Mucosa of rectum (tissue), 2 donors: ENCODE measurements around the gene TSTD1.
"Not testable (repeated sequence)": the region's sequence is repeated elsewhere in the genome, so short reads cannot be mapped to it uniquely, and the experiment has no call there.

Experiments
- H3K27ac ChIP-seq, 2 donors: one replicate each; pipeline ENCODE4 v1.7.0; 2013; ENCODE audit warnings: inconsistent platforms in 2 of 2, low read depth in 2 of 2, low read length in 2 of 2
- H3K27me3 ChIP-seq, 2 donors: one replicate each; pipeline ENCODE4 v1.7.0; 2013; ENCODE audit warnings: low read length in 2 of 2; ENCODE audit not compliant: control insufficient read depth in 2 of 2, insufficient read depth in 2 of 2
- H3K36me3 ChIP-seq, 2 donors: one replicate each; pipeline ENCODE4 v1.7.0; 2013; ENCODE audit warnings: low read length in 2 of 2; ENCODE audit not compliant: control insufficient read depth in 2 of 2, insufficient read depth in 2 of 2
- H3K4me1 ChIP-seq, 2 donors: one replicate each; pipeline ENCODE4 v1.7.0; 2013; ENCODE audit warnings: low read length in 2 of 2, mild to moderate bottlenecking in 1 of 2; ENCODE audit not compliant: control insufficient read depth in 2 of 2, insufficient read depth in 2 of 2
- H3K4me3 ChIP-seq, 2 donors: one replicate each; pipeline ENCODE4 v1.7.0; 2013; ENCODE audit warnings: low read length in 2 of 2
- H3K9ac ChIP-seq, 2 donors: one replicate each; pipeline ENCODE4 v1.7.0; 2013; ENCODE audit warnings: low read length in 2 of 2, low read depth in 1 of 2, mild to moderate bottlenecking in 1 of 2
- H3K9me3 ChIP-seq, 2 donors: one replicate each; pipeline ENCODE4 v1.7.0; 2013; ENCODE audit warnings: low read length in 2 of 2; ENCODE audit not compliant: control insufficient read depth in 2 of 2
- donor health status: healthy.
- donor health status: Normal muscosa, but diverticular disease.

The TSTD1 gene

GRCh38 chr1:161039154-161039545, 386 bp upstream of the TSTD1 start:
- Histone ChIP-seq H3K9ac (peak overlapping the region in 1 of 2 donors; percentile 21), H3K27ac (peak overlapping the region; percentile 94 to 95)

DNA sequence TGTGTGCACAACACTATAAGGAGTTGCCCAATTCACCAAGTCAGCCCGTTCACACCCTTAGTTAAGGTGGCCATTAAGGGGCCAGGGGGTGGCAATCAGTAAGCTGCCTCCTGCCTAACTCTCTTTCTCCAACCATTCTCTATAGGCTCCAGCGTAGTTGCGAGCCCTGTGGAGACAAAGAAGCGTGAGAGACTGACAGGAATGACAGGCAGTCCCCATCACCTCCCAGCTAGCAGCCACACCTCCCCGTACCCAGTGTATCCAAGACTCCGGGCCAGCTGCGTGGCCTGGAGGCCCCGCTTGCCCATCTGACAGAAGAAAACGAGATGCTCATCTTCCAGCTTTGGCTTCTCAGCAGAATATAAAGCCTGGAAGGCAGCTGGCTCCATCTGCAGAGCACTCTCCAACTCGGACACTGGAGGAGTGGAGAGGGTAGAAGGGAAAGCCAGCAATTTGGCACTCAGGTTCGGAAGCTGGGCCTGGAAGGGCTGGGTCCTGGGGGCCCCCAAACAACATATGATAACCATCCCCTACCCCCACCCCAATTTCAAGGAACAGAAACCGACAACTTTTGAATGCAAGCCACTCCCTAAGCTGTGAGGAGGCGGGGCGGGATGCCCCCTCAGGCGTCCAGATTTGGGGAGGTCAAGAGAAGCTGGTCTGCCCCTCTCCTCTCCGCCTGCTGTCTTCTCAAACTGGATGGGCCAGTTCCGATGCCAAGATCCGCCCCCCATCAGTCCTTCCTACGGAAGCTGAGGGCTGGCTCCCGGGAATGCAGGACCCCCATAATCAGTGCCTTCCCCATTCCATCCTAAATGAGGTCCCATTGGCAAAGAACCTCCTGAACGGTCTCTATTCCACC, 872 bp downstream of the TSTD1 start:
- Histone ChIP-seq H3K36me3 (peaks cover 33 to 35% of the 10 kb centered on the region in 2 donors), H3K4me1 (peaks cover 22 to 23% of the 10 kb centered on the region in 2 donors), H3K9ac (peak overlapping the region; percentile 72 to 96), H3K27me3 (no peaks in the 10 kb centered on the region), H3K27ac (peak overlapping the region; percentile 94 to 95), H3K4me3 (peak overlapping the region; percentile 82 to 93), H3K9me3 (no peaks in the 10 kb centered on the region)

More at GRCh38 chr1:161039154-161039545, 386 bp upstream of the TSTD1 start:
- Histone ChIP-seq H3K27me3 (no peaks in the 10 kb centered on the region), H3K9me3 (no peaks in the 10 kb centered on the region), H3K36me3 (peaks cover 36 to 40% of the 10 kb centered on the region in 2 donors), H3K4me3 (peak overlapping the region; percentile 82 to 93), H3K4me1 (peaks cover 23 to 26% of the 10 kb centered on the region in 2 donors)

DNA sequence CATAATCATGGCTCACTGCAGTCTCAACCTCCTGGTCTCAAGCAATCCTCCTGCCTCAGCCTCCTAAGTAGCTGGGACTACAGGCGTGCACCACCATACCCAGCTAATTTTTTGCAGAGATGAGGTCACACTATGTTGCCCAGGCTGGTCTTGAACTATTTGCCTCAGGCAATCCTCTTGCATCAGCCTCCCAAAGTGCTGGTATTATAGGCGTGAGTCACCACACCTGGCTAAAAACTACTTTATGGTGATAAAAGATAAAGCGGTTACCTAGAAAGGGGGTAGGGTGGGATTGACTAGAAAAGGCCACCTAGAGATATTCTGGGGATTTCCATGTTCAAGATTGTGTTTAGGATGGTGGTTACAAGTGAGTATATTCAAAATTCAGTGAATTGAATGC, 5.0 kb downstream of the TSTD1 start:
- Histone ChIP-seq H3K4me1 (peaks cover 11 to 13% of the 10 kb centered on the region in 2 donors), H3K36me3 (no peaks in the 10 kb centered on the region), H3K27me3 (no peaks in the 10 kb centered on the region), H3K27ac (no peak overlapping the region), H3K9ac (no peak overlapping the region), H3K4me3 (no peak overlapping the region), H3K9me3 (no peaks in the 10 kb centered on the region)

DNA sequence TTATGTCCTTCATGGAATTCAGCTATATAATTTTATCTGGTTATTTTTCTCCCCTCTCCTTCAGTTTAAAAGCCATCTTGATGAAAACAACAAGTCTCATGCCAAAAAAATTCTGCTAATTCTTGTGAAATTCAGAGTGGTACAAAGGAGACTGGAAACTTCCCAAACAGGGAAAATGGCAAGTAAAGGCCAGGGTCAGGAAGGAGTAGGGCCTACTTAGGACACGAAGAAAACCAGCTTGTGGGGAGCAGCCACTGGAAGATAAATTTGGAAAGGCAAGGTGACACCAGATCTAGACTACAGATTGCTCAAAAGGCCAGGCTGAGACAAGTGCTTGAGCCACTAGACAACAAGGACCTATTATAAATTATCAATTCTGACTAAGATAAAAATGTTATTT, 6.4 kb downstream of the TSTD1 start:
- no peaks in the 10 kb centered on the region for H3K27me3 ChIP-seq
- no peaks in the 10 kb centered on the region for H3K9me3 ChIP-seq
- no peak overlapping the region for H3K27ac ChIP-seq
- no peak overlapping the region for H3K4me3 ChIP-seq
- H3K36me3 ChIP-seq: no peaks in the 10 kb centered on the region
- H3K4me1 ChIP-seq: peaks cover 0 to 2% of the 10 kb centered on the region in 2 donors
- H3K9ac ChIP-seq: no peak overlapping the region

DNA sequence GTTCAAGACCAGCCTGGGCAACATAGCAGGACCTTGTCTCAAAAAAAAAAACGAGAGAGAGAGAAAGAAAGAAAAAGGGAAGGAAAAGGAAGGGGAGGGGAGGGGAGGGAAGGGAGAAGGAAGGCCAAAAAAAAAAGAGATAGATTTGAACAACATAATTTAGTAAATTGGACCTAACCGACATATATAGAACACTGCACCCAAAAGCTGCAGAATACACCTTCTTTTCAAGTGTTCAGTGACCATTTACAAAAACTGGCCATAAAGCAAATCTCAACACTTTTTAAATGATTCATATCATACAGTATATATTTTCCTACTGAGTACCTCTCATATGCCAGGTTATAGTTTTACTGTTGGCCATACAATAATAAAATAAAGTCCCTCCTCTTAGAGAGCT, 6.9 kb downstream of the TSTD1 start:
- Histone ChIP-seq H3K9ac (no peak overlapping the region), H3K4me1 (peaks cover 0 to 2% of the 10 kb centered on the region in 2 donors), H3K4me3 (no peak overlapping the region), H3K27ac (no peak overlapping the region), H3K36me3 (no peaks in the 10 kb centered on the region), H3K27me3 (no peaks in the 10 kb centered on the region), H3K9me3 (no peaks in the 10 kb centered on the region)

DNA sequence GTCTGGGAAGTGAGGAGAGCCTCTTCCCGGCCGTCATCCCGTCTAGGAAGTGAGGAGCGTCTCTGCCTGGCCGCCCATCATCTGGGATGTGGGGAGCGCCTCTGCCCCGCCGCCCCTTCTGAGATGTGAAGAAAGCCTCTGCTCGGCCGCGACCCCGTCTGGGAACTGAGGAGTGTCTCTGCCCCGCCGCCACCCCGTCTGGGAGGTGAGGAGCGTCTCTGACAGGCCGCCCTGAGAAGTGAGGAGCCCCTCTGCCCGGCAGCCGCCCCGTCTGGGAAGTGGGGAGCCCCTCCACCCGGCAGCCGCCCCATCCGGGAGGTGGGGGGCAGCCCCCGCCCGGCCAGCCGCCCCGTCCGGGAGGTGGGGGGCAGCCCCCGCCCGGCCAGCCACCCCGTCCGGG, 9.3 kb downstream of the TSTD1 start:
- H3K4me3 ChIP-seq, H3K9me3 ChIP-seq, H3K36me3 ChIP-seq, H3K27me3 ChIP-seq, H3K9ac ChIP-seq, H3K27ac ChIP-seq, H3K4me1 ChIP-seq: not testable (repeated sequence)

GRCh38 chr1:161026954-161027353, 11.8 kb downstream of the TSTD1 start:
- H3K4me1 ChIP-seq, H3K9me3 ChIP-seq, H3K27me3 ChIP-seq, H3K9ac ChIP-seq, H3K4me3 ChIP-seq, H3K36me3 ChIP-seq, H3K27ac ChIP-seq: not testable (repeated sequence)

GRCh38 chr1:161022432-161022831, 16.3 kb downstream of the TSTD1 start:
- Histone ChIP-seq H3K4me1 (peaks cover 16 to 38% of the 10 kb centered on the region in 2 donors), H3K27ac (peak overlapping the region in 1 of 2 donors; percentile 94), H3K4me3 (peak overlapping the region in 1 of 2 donors; percentile 97)
- not testable (repeated sequence) for H3K36me3 ChIP-seq, H3K9ac ChIP-seq, H3K27me3 ChIP-seq, H3K9me3 ChIP-seq

- Histone ChIP-seq H3K9ac (peak overlapping the region; percentile 75 to 93), H3K27ac (peak overlapping the region; percentile 94 to 95), H3K4me1 (peaks cover 16 to 38% of the 10 kb centered on the region in 2 donors), H3K27me3 (no peaks in the 10 kb centered on the region), H3K9me3 (no peaks in the 10 kb centered on the region), H3K4me3 (peak overlapping the region; percentile 81 to 97), H3K36me3 (no peaks in the 10 kb centered on the region)
Measured at GRCh38 chr1:161021970-161022353, 16.8 kb downstream of the TSTD1 start.

DNA sequence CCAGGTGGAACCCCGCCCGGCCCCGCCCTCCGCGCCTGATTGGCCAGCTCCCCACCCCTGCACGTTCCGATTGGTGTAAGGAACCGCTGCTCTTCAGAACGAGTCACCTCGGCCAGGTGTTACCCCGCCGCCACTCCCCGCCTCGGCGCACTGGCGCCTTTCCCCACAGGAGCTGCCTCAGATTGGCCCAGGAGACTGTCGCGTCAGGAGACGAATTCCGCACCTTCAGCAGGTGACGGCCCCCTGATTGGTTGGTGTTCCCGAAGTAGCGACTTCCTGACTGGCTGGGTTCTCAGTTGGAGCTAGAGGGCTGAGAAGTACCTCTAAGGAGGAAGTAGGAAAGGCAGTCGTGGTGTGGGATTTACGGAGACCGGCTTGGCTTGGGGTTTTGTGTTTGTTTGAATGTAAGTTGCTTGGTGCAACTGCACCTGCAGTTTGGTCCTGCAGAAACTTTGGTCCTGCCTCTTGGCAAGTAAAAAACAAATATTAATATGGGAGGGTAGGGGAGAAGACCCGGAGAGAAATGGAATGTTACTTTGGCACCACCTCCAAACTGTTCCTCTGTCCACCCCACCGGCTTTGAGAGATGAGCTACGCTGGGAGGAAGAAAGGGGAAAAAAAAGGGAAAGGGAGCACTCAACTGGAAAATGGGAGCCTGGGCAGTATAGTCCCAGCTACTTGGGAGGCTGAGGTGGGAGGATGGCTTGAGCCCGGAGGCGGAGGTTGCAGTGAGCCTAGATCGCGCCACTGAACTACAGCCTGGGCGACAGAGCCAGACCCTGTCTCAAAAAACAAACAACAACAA, 17.4 kb downstream of the TSTD1 start:
- H3K27ac ChIP-seq: peak overlapping the region; percentile 94 to 95
- H3K4me1 ChIP-seq: peaks cover 16 to 41% of the 10 kb centered on the region in 2 donors
- H3K9me3 ChIP-seq: no peaks in the 10 kb centered on the region
- peak overlapping the region; percentile 81 to 97 for H3K4me3 ChIP-seq
- no peaks in the 10 kb centered on the region for H3K27me3 ChIP-seq
- H3K36me3 ChIP-seq: no peaks in the 10 kb centered on the region
- H3K9ac ChIP-seq: peak overlapping the region; percentile 93 to 97
